K562 (cell line): ENCODE measurements around the gene CABLES1. TPM values are rescaled to one million over a fixed set of nuclear protein-coding genes. Genes with fewer than 3 reads are reported as not detected.

Experiments
- ATAC-seq: fragments of 200-7000 bp; cut with Tn5 transposase; 3 replicates; pipeline ENCODE4 v1.9.1; 2020; ENCODE audit warnings: moderate library complexity
- BruUV-seq: library from RNA; stranded (reverse); fragments of 400-500 nt; replicated peaks from 2 replicates; lab custom pipeline; 2021; lab: Mats Ljungman, UMichigan
- CTCF ChIA-PET: fragments of 300-600 bp; formaldehyde crosslinking; extraction: SDS; loops from one replicate; lab custom pipeline; 2021; ENCODE audit warnings: low intra/inter-chr PET ratio; lab: Yijun Ruan, JAX
- POLR2A ChIA-PET: fragments of 300-600, 350-650 bp; sonication (Branson Sonifier 250); formaldehyde crosslinking; extraction: SDS; loops from one replicate; lab custom pipeline; 2021; ENCODE audit warnings: antibody characterized with exemption, inconsistent platforms; lab: Yijun Ruan, JAX
- DNase-seq, 4 experiments: peaks; one replicate each; pipeline versions ENCODE4 v3.0.0 to v3.0.0-alpha.2; 2011 to 2018; ENCODE audit warnings: low spot score in 3 of 4, mixed read lengths in 3 of 4; ENCODE audit errors: extremely low read depth in 1 of 4
- FAIRE-seq: peaks from 2 replicates; lab custom pipeline; 2011; peaks lifted over from hg19 to GRCh38; lab: Jason Lieb, UNC
- H2AFZ ChIP-seq: 2 replicates; pipeline ENCODE4 v1.6.0; 2011; ENCODE audit warnings: low read depth, low read length, control low read depth, inconsistent platforms
- H3K27ac ChIP-seq: fragments of 200-600 bp; 3 replicates; pipeline ENCODE4 v1.8.0; 2011; ENCODE audit warnings: low read depth, mild to moderate bottlenecking, control low read depth, inconsistent platforms, low read length, moderate library complexity, mixed read lengths; ENCODE audit errors: extremely low read depth
- H3K27me3 ChIP-seq, 2 experiments: fragments of 300-600 bp in 1 of 2; 2 replicates in 1 of 2; 3 replicates in 1 of 2; pipeline versions ENCODE4 v1.6.0 to v1.8.0; 2011; ENCODE audit warnings: inconsistent platforms in 2 of 2, low read length in 2 of 2, mild to moderate bottlenecking in 1 of 2, mixed read lengths in 1 of 2, moderate library complexity in 1 of 2; ENCODE audit not compliant: control insufficient read depth in 2 of 2, insufficient read depth in 2 of 2
- H3K36me3 ChIP-seq: fragments of 300-600 bp; 3 replicates; pipeline ENCODE4 v1.8.0; 2011; ENCODE audit warnings: mild to moderate bottlenecking, low read length, inconsistent platforms; ENCODE audit not compliant: control insufficient read depth, insufficient read depth
- H3K4me1 ChIP-seq, 2 experiments: fragments of 200-600 bp in 1 of 2; replicated peaks in 1 of 2; 2 replicates in 1 of 2; 3 replicates in 1 of 2; pipeline versions ENCODE4 v1.5.1 to v1.8.0; 2011; ENCODE audit warnings: inconsistent platforms in 2 of 2, low read length in 2 of 2, mild to moderate bottlenecking in 1 of 2, mixed read lengths in 1 of 2, moderate library complexity in 1 of 2; ENCODE audit not compliant: control insufficient read depth in 2 of 2, insufficient read depth in 2 of 2
- H3K4me2 ChIP-seq: 2 replicates; pipeline ENCODE4 v1.6.1; 2011; ENCODE audit warnings: low read length, control low read depth, inconsistent platforms, mixed read lengths; ENCODE audit not compliant: insufficient read depth
- H3K4me3 ChIP-seq: fragments of 200-600 bp; sonication (generic), shearing (Covaris generic); 2 replicates; pipeline ENCODE4 v1.5.1; 2016; ENCODE audit warnings: control low read depth, inconsistent platforms
- H3K79me2 ChIP-seq: fragments of 200-600 bp; 3 replicates; pipeline ENCODE4 v1.8.0; 2011; ENCODE audit warnings: low read length, inconsistent platforms; ENCODE audit not compliant: control insufficient read depth, insufficient read depth
- H3K9ac ChIP-seq, 2 experiments: 2 replicates each; pipeline versions ENCODE4 v1.6.0 to v1.6.1; 2011; ENCODE audit warnings: low read depth in 2 of 2, low read length in 2 of 2, control low read depth in 1 of 2, inconsistent platforms in 1 of 2, mild to moderate bottlenecking in 1 of 2, mixed read lengths in 1 of 2; ENCODE audit not compliant: insufficient read depth in 1 of 2
- H3K9me1 ChIP-seq: one replicate; pipeline ENCODE4 v1.6.0; 2011; ENCODE audit warnings: inconsistent platforms, mild to moderate bottlenecking, low read length, moderate library complexity; ENCODE audit not compliant: control insufficient read depth, insufficient read depth
- H3K9me3 ChIP-seq: replicated peaks from 2 replicates; pipeline ENCODE4 v1.5.1; 2011; ENCODE audit warnings: low read depth, low read length, inconsistent platforms; ENCODE audit not compliant: control insufficient read depth, insufficient read depth
- H4K20me1 ChIP-seq: replicated peaks from 2 replicates; pipeline ENCODE4 v1.6.1; 2011; ENCODE audit warnings: low read length, inconsistent platforms, mixed read lengths; ENCODE audit not compliant: control insufficient read depth, insufficient read depth
- ATF3 ChIP-seq, 2 experiments: fragments of 450-650 bp in 1 of 2; sonication (generic) in 1 of 2; formaldehyde crosslinking in 1 of 2; IDR thresholded peaks in 1 of 2; conservative IDR thresholded peaks in 1 of 2; 2 replicates each; pipeline versions ENCODE4 v1.6.1 to v1.8.1; 2016 to 2023; ENCODE audit warnings: mild to moderate bottlenecking in 2 of 2, moderate library complexity in 2 of 2, inconsistent platforms in 1 of 2, missing genetic modification reagents in 1 of 2
- CBX3 ChIP-seq, 2 experiments: IDR thresholded peaks; 1 replicate in 1 of 2; 2 replicates in 1 of 2; pipeline ENCODE4 v1.6.1; 2012; ENCODE audit warnings: inconsistent platforms in 2 of 2, low read length in 2 of 2, borderline replicate concordance in 1 of 2, control low read depth in 1 of 2
- FOSL1 ChIP-seq: fragments of 200-800 bp; sonication (Bioruptor generic); conservative IDR thresholded peaks from 2 replicates; pipeline ENCODE4 v1.6.1; 2016; ENCODE audit warnings: missing genetic modification characterization, missing compliant biosample characterization
- HNRNPK ChIP-seq: fragments of 200-400 bp; formaldehyde crosslinking; IDR thresholded peaks from one replicate; pipeline ENCODE4 v1.6.1; 2018; ENCODE audit warnings: mild to moderate bottlenecking, low read depth, low read length; ENCODE audit not compliant: poor library complexity, severe bottlenecking
- ILK ChIP-seq: fragments of 450-650 bp; IDR thresholded peaks from 2 replicates; pipeline ENCODE4 v1.6.1; 2016; ENCODE audit warnings: missing genetic modification characterization, low read depth, mild to moderate bottlenecking, missing compliant biosample characterization, moderate library complexity, borderline replicate concordance
- L3MBTL2 ChIP-seq: fragments of 450-650 bp; IDR thresholded peaks from 2 replicates; pipeline ENCODE4 v1.6.1; 2016; ENCODE audit warnings: mild to moderate bottlenecking, moderate library complexity
- MCM2 ChIP-seq: fragments of 450-650 bp; IDR thresholded peaks from 2 replicates; pipeline ENCODE4 v1.6.1; 2017; ENCODE audit warnings: low read depth, mild to moderate bottlenecking
- RNF2 ChIP-seq: sonication (generic); IDR thresholded peaks from 2 replicates; pipeline ENCODE4 v1.6.1; 2016
- SMARCB1 ChIP-seq: IDR thresholded peaks from 2 replicates; pipeline ENCODE4 v1.6.1; 2011; ENCODE audit warnings: improper control_type of control experiment, low read depth; ENCODE audit not compliant: insufficient read length
- TARDBP ChIP-seq: fragments of 450-650 bp; IDR thresholded peaks from 2 replicates; pipeline ENCODE4 v1.6.1; 2016
- TCF7L2 ChIP-seq: fragments of 150-350 bp; IDR thresholded peaks from 2 replicates; pipeline ENCODE4 v1.6.1; 2016; ENCODE audit warnings: low read depth, mild to moderate bottlenecking, low read length, moderate library complexity
- XRCC5 ChIP-seq: fragments of 200-400 bp; formaldehyde crosslinking; IDR thresholded peaks from 2 replicates; pipeline ENCODE4 v1.6.1; 2017; ENCODE audit warnings: low read depth, mild to moderate bottlenecking, low read length
- ZFP36 ChIP-seq: fragments of 150-350 bp; IDR thresholded peaks from 2 replicates; pipeline ENCODE4 v1.6.1; 2018; ENCODE audit warnings: low read length, low read depth; ENCODE audit not compliant: partially characterized antibody
- ZNF699 ChIP-seq: fragments of 250-450 bp; sonication (Bioruptor Pico); IDR thresholded peaks from 2 replicates; pipeline ENCODE4 v1.8.0; 2021; ENCODE audit warnings: mild to moderate bottlenecking, moderate library complexity; ENCODE audit not compliant: insufficient replicate concordance
- WGBS: fragments of 100-300 bp; shearing (Covaris generic); methylation state at CpG from one replicate; pipeline ENCODE4 v1.1.6; 2016; ENCODE audit warnings: low coverage, mixed read lengths; ENCODE audit not compliant: insufficient coverage; ENCODE audit errors: missing lambda C conversion rate; 5-methylcytosine and 5-hydroxymethylcytosine counted together
- in situ Hi-C: fragments of 300-500 bp; cut with MboI; formaldehyde crosslinking; loops from 4 replicates; pipeline ENCODE4 v1.15.0; 2018; ENCODE audit warnings: inconsistent platforms, mixed read lengths
- intact Hi-C: fragments of 100-400 bp; cut with micrococcal nuclease; formaldehyde crosslinking; loops from 2 replicates; pipeline ENCODE4 v1.14.2; 2022
- polyA plus RNA-seq, 8 experiments: library from polyadenylated mRNA; depleted of rRNA in 4 of 8; stranded (reverse) in 5 of 8; unstranded in 3 of 8; fragments of >200 nt; fragmentation: Nextera tagmentation in 2 of 8; fragmentation: Illumina TruSeq in 1 of 8; extraction: Ambion mirVana in 2 of 8; extraction: Trizol in 1 of 8; gene quantifications; 2 replicates each; pipeline versions ENCODE4 v1.2.1 to v1.2.3, GENCODE V29; 2011 to 2014; ENCODE audit warnings: inconsistent platforms in 1 of 8, missing spikeins in 1 of 8
- total RNA-seq, 7 experiments: library from RNA; depleted of rRNA in 6 of 7; stranded (reverse); fragments of >200 nt in 6 of 7; fragmentation: Illumina TruSeq in 2 of 7; extraction: Trizol in 2 of 7; gene quantifications; 2 replicates each; pipeline versions ENCODE4 v1.2.1 to v1.2.3, GENCODE V29; 2011 to 2021; ENCODE audit warnings: low replicate concordance in 1 of 7

The CABLES1 gene
- total and polyA plus RNA-seq, 9 of the 15 experiments (the other 6 are each of a cell fraction or from before 2014, with no cell fraction given), result 0.04 to 0.10 (median 0.06) TPM; not detected in 3

GRCh38 chr18:23115683-23116096 is 19.6 kb upstream of the CABLES1 start:
- Histone ChIP-seq H3K36me3 (no peaks in the 10 kb centered on the region), H3K79me2 (no peaks in the 10 kb centered on the region), H3K4me2 (no peak overlapping the region), H4K20me1 (no peaks in the 10 kb centered on the region), H2AFZ (no peak overlapping the region), H3K9me3 (no peaks in the 10 kb centered on the region), H3K4me3 (no peak overlapping the region), H3K4me1 (no peaks in the 10 kb centered on the region), H3K27ac (no peak overlapping the region), H3K9ac (no peak overlapping the region), H3K9me1 (no peaks in the 10 kb centered on the region), H3K27me3 (peaks cover 44 to 61% of the 10 kb centered on the region in 2 experiments)
- TF ChIP-seq FOSL1 (tag) (peak; percentile 51; the same call in 1 of the 2 replicates), TARDBP (no peak), ATF3 (IDR thresholded peaks at IDR 0.05) (peak; percentile 58), ATF3 (CRISPR knock-in tag; conservative IDR thresholded peaks at IDR 0.05) (no peak)
- intact Hi-C loops (no loop called here), in situ Hi-C loops (no loop called here)
- ATAC-seq (no peak), DNase-seq (no peak), FAIRE-seq (no peak)
- 2% methylated on average over 5 of the region's 5 CpGs for WGBS
- ChIA-PET POLR2A (interaction anchor here (0.9 kb wide), 1 partner anchor 10 kb away, joined by 3 read pairs; no protein-coding TSS in a partner anchor), CTCF (no interaction called here)
- BruUV-seq, result no TSS peak

GRCh38 chr18:23121133-23121532 is 14.2 kb upstream of the CABLES1 start:
- ChIA-PET CTCF (no interaction called here), POLR2A (no interaction called here)
- DNase-seq (no peak), FAIRE-seq (no peak), ATAC-seq (no peak)
- in situ Hi-C loops (no loop called here), intact Hi-C loops (no loop called here)
- Histone ChIP-seq H3K27me3 (peaks cover 36 to 59% of the 10 kb centered on the region in 2 experiments), H2AFZ (no peak overlapping the region), H3K9ac (no peak overlapping the region), H3K9me1 (no peaks in the 10 kb centered on the region), H3K36me3 (no peaks in the 10 kb centered on the region), H3K4me3 (no peak overlapping the region), H4K20me1 (no peaks in the 10 kb centered on the region), H3K27ac (no peak overlapping the region), H3K4me1 (no peaks in the 10 kb centered on the region; a peak in 1 of 5 replicates), H3K79me2 (no peaks in the 10 kb centered on the region), H3K4me2 (no peak overlapping the region), H3K9me3 (no peaks in the 10 kb centered on the region)
- 0% methylated on average over 7 of the region's 8 CpGs for WGBS
- BruUV-seq, result no TSS peak
- TF ChIP-seq TCF7L2 (no peak), L3MBTL2 (no peak), RNF2 (no peak), ZFP36 (no peak), ZNF699 (no peak), XRCC5 (no peak), MCM2 (no peak), HNRNPK (no peak), CBX3 (IDR thresholded peaks at IDR 0.05; ENCODE audit: borderline replicate concordance in 1 of 2, low read length in 2 of 2) (no peak), SMARCB1 (no peak), ILK (tag) (no peak)
